ENCODE results near the gene NPAT.

GRCh38 chr11:108221371-108221770 lies 1.1 kb downstream of the NPAT start:
- TF ChIP-seq PBX2 (CRISPR knock-in tag; IDR thresholded peaks at IDR 0.05) (no peak), SRY (CRISPR knock-in tag; IDR thresholded peaks at IDR 0.05) (no peak), RFX5 (IDR thresholded peaks at IDR 0.05; ENCODE audit: low read depth, low read length) (no peak), JUND (CRISPR knock-in tag; IDR thresholded peaks at IDR 0.05) (no peak)

Measured in HepG2 (cell line).